Glomerular endothelial cell (primary cell): ENCODE measurements around the gene BOK. TPM values are rescaled to one million over a fixed set of nuclear protein-coding genes. Genes with fewer than 3 reads are reported as not detected.

Experiments used
- DNase-seq: peaks from one replicate; pipeline ENCODE4 v3.0.0-alpha.2; 2011; ENCODE audit warnings: low read depth, low spot score; ENCODE audit errors: extremely low read depth
- total RNA-seq: library from RNA; depleted of rRNA; stranded (reverse); fragments of >200 nt; gene quantifications from 2 replicates; pipeline ENCODE4 v1.2.3, GENCODE V29; 2015

Gene BOK
- total RNA-seq, 1 donor from 2014 or later = 117 TPM

GRCh38 chr2:241538838-241539615 is 19.5 kb upstream of the BOK start:
- DNase-seq = no peak

- no peak for DNase-seq
Measured at GRCh38 chr2:241539616-241540374, 18.8 kb upstream of the BOK start.

- DNase-seq = no peak
Measured at GRCh38 chr2:241540401-241540770, 18.2 kb upstream of the BOK start.

GRCh38 chr2:241540771-241541561 is 17.6 kb upstream of the BOK start:
- DNase-seq = no peak

GRCh38 chr2:241541564-241542277 is 16.8 kb upstream of the BOK start:
- DNase-seq = no peak

- no peak for DNase-seq
Measured at GRCh38 chr2:241542278-241542605, 16.3 kb upstream of the BOK start.

GRCh38 chr2:241545106-241545505 is 13.4 kb upstream of the BOK start:
- no peak for DNase-seq

- DNase-seq = no peak
Measured at GRCh38 chr2:241545523-241546473, 12.7 kb upstream of the BOK start.

GRCh38 chr2:241546771-241547498 is 11.6 kb upstream of the BOK start:
- DNase-seq = peak; percentile 68

- DNase-seq = no peak
Measured at GRCh38 chr2:241547781-241548450, 10.6 kb upstream of the BOK start.

- no peak for DNase-seq
Measured at GRCh38 chr2:241548451-241548835, 10.1 kb upstream of the BOK start.

GRCh38 chr2:241550616-241551580 is 7.6 kb upstream of the BOK start:
- no peak for DNase-seq

GRCh38 chr2:241551599-241551997 is 6.9 kb upstream of the BOK start:
- DNase-seq = no peak

GRCh38 chr2:241551998-241552737 is 6.4 kb upstream of the BOK start:
- no peak for DNase-seq

GRCh38 chr2:241553512-241553830 is 5.1 kb upstream of the BOK start:
- DNase-seq = no peak

- DNase-seq = no peak
Measured at GRCh38 chr2:241553981-241554380, 4.6 kb upstream of the BOK start.
